GM19023 (cell line): ENCODE data around the gene MYO1E.

Experiments used
- ATAC-seq: cut with Tn5 transposase; IDR thresholded peaks from one replicate; pipeline ENCODE4 v1.9.1; 2021; ENCODE audit warnings: mild to moderate bottlenecking, moderate library complexity; ENCODE audit not compliant: unreplicated experiment

The MYO1E gene

GRCh38 chr15:59322056-59322759, 50.5 kb downstream of the MYO1E start:
- ATAC-seq = no peak

GRCh38 chr15:59321000-59321689, 51.5 kb downstream of the MYO1E start:
- ATAC-seq = no peak

- ATAC-seq = no peak
Observed at GRCh38 chr15:59317211-59317610, 55.5 kb downstream of the MYO1E start.

- no peak for ATAC-seq
Observed at GRCh38 chr15:59315914-59316451, 56.7 kb downstream of the MYO1E start.

GRCh38 chr15:59313641-59314332, 58.9 kb downstream of the MYO1E start:
- peak; percentile 79 for ATAC-seq

- ATAC-seq = no peak
Observed at GRCh38 chr15:59312205-59312604, 60.5 kb downstream of the MYO1E start.

- ATAC-seq = no peak
Observed at GRCh38 chr15:59311195-59311594, 61.5 kb downstream of the MYO1E start.

- ATAC-seq = no peak
Observed at GRCh38 chr15:59309405-59309804, 63.3 kb downstream of the MYO1E start.

GRCh38 chr15:59307165-59307537, 65.5 kb downstream of the MYO1E start:
- ATAC-seq = no peak

- no peak for ATAC-seq
Observed at GRCh38 chr15:59306520-59307164, 66.0 kb downstream of the MYO1E start.

GRCh38 chr15:59304807-59305206, 67.9 kb downstream of the MYO1E start:
- no peak for ATAC-seq

- ATAC-seq = no peak
Observed at GRCh38 chr15:59304034-59304795, 68.5 kb downstream of the MYO1E start.

GRCh38 chr15:59303633-59304032, 69.0 kb downstream of the MYO1E start:
- no peak for ATAC-seq

- no peak for ATAC-seq
Observed at GRCh38 chr15:59303136-59303535, 69.5 kb downstream of the MYO1E start.

GRCh38 chr15:59301527-59301926, 71.1 kb downstream of the MYO1E start:
- no peak for ATAC-seq

GRCh38 chr15:59300618-59301139, 72.0 kb downstream of the MYO1E start:
- ATAC-seq = no peak

- peak; percentile 56 for ATAC-seq
Observed at GRCh38 chr15:59299929-59300617, 72.6 kb downstream of the MYO1E start.

GRCh38 chr15:59298854-59299250, 73.8 kb downstream of the MYO1E start:
- ATAC-seq = no peak

GRCh38 chr15:59298225-59298853, 74.3 kb downstream of the MYO1E start:
- peak; percentile 74 for ATAC-seq
